GM18909 (cell line): ENCODE measurements around the gene RARA.

ENCODE experiments used
- ATAC-seq: cut with Tn5 transposase; IDR thresholded peaks from one replicate; pipeline ENCODE4 v1.9.1; 2021; ENCODE audit warnings: mild to moderate bottlenecking; ENCODE audit not compliant: unreplicated experiment, poor library complexity

Gene RARA

GRCh38 chr17:40341808-40342503, 33.0 kb downstream of the RARA start:
- no peak for ATAC-seq

DNA sequence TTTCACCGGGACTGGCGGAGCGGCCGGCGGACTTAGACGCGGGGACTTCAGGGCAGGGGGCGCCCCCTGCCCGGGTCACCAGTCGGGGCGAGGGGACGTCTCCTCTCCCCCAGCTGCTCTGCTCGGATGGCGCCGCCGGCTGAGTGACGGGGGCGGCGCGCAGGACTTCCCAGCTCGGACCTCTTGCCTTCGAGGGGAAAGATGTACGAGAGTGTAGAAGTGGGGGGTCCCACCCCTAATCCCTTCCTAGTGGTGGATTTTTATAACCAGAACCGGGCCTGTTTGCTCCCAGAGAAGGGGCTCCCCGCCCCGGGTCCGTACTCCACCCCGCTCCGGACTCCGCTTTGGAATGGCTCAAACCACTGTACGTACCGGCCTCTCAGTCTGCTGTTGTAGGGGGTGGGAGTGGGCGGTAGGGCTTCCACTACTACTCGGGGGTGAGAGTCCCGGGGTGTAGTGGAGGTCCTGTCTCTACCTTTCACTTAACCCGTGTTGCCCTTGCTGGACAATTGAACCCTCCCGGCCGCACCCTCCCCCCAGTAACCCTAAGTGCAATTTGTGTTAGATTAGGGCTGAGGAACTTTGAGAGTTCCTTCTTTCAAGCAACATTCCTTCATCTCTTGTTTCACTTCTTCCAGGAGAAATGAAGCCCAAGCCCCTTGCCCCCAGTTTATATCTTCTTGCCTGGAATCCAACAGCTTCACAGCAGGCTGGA, 33.7 kb downstream of the RARA start:
- no peak for ATAC-seq

DNA sequence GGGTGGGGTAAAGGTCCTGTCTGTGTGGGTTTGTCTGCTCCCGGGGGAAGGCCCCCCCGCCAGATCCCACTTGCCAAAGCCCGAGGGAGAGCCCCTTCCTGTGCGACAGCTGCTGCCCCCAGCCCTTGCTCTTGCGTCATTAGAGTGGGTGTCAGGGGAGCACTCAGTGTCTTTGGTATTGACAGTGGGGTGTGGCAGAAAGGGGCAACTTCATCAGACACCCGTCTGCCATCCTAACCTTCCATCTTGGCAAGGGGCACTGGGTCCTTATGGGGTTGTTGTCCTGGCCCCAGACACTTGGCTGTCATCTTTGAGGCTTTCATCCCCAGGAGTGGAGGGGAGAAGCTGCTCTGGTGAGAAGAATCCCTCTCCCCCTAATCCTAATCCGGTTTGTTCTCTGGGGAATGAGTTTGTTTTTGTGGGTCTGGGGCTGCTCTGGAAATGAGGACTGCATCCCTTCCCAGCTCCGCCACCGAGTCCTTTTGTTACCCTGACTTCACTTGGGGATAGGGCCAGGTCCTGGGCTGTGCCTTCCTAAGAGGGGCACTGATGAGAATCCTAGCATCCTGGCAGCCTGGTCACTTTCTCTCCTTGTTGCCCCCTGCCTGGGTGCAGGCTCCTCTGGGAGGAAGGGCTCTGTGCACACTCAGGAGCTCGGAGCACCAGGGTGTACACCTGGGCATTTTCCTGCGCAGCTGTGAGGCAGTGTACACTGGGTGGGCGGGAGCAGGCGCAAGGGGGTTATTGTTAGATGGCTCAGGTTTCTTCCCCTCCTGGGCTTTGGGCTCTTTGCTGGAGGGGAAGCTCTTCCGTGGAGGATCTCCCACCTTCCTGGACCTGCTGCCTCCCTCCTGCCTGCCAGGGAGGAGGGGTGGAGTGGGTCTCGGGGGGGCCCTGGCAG, 34.5 kb downstream of the RARA start:
- no peak for ATAC-seq

DNA sequence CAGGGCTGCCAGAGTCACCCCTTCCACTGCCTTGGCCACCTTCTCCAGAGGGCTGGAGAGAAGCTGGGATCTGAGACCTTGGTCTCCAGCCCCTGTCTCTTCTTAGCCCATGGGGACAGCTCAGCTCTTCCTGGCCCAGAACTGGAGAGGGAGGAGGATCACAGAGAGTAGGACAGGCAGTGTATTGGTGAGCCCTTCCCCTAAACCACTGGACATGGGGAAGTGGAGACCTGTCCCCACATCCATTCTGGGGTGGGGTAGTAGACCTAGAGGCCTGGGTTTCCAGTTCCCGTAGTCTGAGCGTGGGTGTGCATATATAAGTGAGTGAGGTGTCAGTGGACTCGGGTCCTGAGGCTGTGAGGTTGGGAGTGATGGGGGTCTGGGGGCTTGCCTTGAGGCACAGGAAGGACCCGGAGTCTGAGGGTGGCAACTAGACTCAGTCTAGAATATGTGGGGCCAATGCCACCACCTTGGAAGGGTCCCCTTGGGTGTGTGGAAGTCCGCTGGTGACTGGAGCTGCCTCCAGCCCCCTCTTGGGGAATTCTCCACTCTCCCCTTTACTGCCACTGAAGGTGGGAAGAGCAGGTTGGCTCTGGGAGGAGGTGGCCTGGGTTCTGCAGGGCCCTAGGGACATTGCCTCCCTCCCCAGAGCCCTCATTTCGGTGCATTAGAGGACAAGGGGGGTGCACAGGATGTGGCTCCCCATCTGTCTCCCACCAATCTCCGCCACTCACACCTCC, 35.6 kb downstream of the RARA start:
- no peak for ATAC-seq

- ATAC-seq: no peak
Measured at GRCh38 chr17:40345161-40345993, 36.4 kb downstream of the RARA start.

DNA sequence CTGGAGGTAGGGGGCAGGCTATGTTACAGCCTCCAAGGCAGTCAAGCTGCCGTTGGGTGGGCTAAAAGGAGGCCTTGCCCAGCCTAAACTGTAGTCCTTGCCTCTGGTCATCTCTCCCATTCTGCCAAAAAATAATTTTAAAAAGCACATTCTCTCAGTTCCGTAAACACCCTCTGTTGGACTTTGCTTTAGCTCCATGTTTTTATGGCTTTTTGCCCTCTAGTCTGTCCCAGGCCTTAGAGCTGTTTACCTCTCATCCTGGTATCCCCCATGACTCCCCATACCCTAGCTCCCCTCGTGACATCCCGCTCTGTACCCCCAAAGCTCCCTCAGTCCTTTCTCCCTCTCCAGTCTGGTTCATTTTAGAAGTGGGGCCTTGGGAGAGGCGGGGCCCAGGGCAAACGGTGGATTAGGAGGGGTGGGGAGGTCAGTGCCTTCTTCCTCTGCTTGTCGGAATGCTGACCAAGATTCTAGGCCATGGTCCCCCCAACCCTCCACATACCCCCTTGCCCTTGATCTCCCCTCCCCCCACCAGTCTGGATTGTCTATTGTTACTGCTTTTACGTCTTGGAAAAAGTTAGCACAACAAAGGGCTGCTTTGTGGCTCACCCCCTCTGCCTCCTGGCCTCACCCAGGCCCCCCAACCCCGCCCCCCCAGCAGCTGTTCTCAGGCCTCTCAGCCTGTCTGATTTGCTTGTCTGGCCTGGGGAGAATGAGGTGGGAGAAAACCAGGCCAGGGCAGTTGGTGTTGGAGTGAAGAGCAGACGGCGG, 37.2 kb downstream of the RARA start:
- ATAC-seq: no peak

DNA sequence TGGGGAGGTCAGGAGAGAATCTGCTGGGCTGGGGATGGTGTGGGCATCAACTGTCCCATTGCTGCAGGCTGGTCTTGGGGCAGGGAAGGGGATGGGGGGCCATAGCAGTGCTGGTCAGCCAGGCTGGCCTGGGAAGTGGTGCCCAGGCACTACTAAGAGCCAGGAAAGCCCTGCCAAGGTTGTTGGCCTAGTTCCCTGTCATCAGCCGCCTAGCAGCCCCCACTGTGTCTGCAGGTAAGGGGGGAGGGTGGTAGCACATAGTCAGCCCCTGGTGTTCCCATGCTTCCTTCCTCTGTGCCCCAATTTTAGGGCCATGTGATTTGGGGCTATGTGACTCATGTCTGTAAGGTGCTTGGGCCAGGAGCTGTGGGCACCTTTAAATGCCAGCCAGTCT, 37.8 kb downstream of the RARA start:
- ATAC-seq: no peak

- no peak for ATAC-seq
Measured at GRCh38 chr17:40347319-40348135, 38.5 kb downstream of the RARA start.

DNA sequence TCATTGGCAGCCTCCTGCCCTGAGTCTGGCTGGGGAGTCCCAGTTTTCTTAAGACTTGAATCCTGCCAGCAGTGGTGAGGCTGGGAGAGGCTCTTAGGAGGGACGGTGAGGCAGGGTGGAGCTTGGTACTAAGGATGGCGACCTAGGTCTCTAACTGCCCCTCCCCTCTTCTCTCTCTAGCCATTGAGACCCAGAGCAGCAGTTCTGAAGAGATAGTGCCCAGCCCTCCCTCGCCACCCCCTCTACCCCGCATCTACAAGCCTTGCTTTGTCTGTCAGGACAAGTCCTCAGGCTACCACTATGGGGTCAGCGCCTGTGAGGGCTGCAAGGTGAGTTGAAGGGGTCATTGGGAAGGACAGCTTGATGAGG, 39.1 kb downstream of the RARA start:
- ATAC-seq: no peak

- no peak for ATAC-seq
Measured at GRCh38 chr17:40348562-40349476, 39.8 kb downstream of the RARA start.

DNA sequence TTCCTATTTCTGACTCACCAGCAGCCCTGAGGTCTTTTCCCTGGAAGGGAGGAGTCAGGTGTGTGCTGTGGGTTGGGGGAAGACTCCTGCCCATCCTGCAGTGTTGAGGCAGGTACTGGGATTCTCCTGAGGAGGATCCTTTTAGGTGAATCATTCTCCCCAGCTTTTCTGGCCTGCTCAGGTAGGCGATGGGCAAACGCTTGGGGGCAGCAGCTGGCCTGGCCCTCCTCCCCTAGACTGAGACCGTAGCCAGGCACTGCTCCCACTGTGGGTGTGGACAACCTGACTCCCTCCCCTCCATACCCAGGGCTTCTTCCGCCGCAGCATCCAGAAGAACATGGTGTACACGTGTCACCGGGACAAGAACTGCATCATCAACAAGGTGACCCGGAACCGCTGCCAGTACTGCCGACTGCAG, 40.5 kb downstream of the RARA start:
- ATAC-seq: no peak

DNA sequence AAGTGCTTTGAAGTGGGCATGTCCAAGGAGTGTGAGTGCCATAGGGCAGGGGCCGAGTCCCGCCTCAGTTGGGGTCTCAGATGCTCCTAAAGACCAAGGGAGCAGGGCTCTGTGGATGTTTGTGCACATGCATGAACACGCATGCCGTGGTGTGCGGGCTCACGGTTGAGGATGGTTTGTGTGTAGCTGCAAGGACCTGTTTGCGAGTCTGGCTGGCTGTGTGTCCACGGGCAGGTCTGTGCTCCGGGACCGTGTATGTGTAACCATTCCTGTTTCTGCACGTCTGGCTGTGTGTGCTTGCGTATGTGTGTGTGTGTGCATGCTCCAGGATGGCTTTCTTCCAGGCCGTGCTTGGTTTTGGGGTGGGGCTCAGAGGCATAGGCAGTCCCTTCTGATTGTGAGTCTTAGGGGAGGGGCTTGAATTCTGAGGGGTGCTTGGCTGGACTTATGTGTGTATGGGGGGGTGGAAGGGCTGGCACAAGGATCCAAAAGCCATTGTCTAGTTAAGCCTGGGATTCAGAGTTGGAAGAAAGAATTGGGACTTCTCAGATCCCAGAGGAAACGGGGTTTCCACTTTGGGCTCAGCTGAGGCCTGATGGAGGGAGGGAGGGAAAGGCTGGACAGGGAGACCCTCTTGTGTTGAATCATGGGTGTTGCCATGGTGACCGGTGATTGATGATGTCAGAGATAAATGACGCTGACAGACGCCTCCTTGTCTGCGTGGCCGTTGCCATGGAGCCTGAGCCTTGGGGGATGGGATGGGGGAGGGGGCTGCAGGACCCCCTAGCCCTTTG, 41.1 kb downstream of the RARA start:
- no peak for ATAC-seq

DNA sequence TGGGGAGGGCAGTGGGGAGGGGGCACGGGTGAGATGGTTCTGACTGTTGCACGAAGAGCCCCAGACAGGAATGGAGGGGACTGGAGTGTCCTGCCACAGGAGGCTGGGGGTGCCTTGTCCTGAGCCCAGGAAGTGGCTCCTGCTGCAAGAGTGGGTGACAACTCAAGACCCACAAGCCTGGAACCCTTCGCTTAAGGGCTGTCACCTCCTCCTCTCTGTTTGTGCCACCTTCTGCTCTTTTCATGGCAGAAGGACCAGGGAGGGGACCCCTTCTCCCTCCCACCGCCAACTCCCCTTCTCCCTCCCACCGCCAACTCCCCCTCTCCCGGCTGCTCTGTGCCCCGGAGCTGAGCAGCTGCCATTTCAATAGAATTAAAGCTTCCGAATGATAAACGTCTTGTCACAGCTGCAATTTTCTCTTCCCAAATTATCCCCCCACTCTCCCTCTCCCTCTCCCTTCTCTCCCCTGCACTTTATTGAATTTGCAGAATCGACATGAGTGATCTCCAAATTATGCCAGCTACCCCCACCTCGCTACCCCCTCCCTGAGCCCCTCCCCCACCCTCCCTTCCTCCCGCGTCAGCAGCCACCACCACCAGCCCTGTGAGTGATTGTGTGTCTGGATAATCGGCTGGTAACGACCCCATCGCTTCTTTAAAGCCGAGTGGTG, 41.8 kb downstream of the RARA start:
- no peak for ATAC-seq

GRCh38 chr17:40351359-40352236, 42.6 kb downstream of the RARA start:
- ATAC-seq: no peak
